Urothelium cell line (cell line): ENCODE data around the gene ING3.

ENCODE experiments used
- DNase-seq: peaks from one replicate; pipeline ENCODE4 v3.0.0; 2011; ENCODE audit warnings: low spot score, mixed read lengths
- FAIRE-seq: peaks from 2 replicates; lab custom pipeline; 2011; peaks lifted over from hg19 to GRCh38; lab: Jason Lieb, UNC

The ING3 gene

DNA sequence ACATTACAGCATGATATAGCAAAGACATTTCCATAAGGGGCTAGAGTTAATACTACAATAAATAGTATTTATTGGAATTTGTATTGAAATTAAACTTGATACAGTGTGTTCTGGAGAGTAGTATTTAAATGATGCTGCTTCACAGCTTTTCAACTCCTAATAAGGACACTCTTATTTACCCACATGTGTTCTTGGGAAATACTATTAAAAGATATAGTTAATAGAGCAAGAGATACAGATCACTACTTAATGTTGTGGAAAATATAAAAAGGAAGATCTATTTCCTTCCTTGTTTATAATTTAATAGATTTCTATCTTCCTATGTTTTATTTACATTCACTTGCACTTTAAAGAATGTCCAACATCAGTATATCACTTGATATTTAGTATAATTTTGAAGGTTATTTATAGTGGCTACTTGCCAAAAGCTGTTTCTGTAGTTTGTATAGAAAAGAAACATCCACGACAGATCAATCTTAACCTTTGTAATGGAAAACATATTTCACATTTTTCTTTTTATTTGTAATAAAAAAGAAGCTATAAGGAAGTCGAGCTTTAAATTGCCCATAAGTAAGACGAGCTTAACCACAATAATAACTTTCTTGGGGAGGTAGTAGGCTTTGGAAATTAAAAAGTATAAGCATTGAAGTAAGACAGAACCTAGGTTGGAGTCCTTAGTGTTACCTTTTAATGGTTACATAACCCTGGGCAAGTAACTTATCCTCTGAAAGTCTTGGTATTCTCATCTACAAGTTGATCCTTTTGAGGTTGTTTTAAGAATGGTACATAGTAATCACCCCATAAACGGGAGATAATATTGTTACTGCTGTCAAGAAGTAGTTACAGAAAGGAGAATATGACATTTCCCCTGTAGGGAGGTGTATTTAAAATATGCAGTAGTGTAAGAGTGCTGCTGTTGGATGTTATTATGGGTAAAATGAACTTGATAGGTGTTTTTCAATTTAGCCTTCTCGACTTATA is 70.7 kb downstream of the ING3 start:
- FAIRE-seq (no peak), DNase-seq (no peak)

DNA sequence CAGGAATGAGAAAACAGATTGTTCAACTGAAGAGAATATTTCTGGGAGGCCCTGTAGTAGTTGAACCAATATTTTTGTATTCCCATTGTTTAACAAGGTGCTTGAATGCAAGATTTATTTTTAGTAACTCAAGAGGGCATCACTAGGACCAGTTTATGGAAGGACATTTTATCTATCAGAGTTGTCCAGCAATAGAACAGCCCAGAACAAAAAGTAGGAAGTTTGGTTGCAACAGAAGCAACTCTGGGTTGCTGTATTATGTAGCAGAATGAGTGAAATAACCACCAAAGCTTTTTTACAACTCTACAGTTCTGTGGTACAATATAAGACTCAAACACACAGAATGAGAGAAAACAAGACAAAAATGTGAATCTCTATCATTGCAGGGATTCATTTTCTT is 72.6 kb downstream of the ING3 start:
- DNase-seq (no peak), FAIRE-seq (no peak)

DNA sequence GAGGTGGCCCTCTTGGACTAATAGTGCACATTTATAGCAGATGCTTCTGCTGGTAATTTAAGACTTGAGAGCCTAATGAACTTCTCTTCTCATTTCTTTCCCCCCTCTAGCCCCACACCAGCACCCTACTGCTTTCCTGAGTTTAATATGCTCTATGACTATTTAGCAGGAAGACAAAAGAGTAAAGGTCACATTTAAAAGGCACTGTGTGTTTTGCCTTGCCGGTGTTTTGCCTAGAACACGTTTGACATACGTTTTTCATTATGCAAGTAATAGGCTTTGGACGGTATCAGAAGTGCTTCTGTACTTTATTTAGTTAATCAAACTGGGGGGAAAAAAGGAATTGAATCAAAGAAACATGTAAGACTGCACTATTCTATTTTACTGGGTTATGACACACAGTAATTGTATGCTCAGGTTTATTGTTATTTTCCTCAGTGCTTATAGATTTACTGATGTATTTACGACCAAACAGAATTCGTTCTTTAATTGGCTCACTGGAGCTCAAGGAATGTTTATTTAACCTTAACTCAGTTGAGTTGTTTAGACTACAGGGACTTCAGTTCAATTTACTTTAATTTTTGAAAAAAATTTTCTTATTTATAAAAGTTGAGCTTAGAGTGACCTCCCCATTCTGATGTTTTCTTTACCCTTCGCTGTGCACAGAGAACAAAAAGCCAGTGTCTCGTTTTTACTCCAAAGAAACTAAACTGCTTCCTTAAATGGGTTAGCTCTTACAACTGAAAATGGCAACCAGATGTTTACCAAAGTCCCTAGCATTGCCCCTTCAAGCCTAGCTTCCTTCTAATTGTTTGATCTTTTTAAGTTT is 73.3 kb downstream of the ING3 start:
- DNase-seq: no peak
- FAIRE-seq: no peak

DNA sequence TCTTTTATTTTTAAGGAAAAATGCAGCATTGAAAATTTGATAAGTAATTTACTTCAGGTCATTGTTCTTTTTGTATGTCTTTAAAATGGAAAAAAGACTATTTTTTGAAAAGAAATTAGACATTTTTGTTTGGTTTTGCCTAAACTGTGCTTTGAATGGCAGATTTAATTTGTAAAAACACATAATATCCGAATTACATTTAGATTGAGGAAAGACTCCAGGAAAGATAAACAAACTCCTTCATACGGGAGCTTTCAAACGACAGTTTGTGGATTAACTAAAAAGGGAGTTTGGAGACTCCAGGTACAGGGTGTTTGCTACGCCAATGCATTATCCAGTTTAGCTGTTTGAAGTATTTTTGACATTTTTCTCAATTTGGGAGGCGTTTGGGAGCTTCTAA is 74.0 kb downstream of the ING3 start:
- FAIRE-seq: no peak
- no peak for DNase-seq

DNA sequence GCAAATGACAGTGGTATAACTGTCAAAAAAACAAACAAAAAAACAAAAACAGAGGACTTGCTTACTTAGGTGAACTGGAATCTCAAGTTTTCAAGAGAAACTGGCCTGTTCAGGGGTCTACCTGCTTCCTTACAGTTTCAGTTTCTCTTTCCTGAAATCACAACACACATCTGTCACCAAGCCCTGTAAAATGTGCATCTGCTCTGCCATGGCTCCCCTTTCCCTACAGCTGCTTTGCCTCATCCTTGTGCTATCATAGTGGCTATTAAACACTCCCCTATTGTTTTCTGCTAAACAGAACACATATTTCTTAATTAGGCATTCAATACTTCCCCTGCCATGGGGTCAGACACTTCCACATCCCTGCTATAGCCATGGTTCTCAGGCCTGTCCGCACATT is 75.6 kb downstream of the ING3 start:
- no peak for FAIRE-seq
- DNase-seq: no peak

DNA sequence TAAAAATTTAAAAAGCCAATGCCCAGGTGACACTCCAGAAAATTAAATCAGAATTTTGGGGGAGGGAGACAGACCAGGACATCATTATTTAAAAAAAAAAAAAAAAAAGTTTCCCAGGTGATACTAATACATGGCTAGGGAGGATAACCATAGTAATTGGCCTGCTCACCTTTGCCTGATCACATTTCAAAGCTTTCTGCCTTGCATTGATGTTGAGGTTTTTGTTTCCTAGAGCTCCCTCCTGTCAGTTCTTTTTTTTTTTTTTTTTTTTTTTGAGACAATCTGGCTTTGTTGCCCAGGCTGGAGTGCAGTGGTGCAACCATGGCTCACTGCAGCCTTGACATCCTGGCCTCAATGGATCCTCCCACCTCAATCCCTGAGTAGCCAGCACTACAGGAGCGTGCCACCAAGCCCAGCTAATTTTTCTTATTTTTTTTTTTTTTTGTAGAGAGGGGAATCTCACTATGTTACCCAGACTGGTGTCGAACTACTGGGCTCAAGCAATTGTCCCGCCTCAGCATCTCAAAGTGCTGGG is 76.1 kb downstream of the ING3 start:
- DNase-seq (no peak), FAIRE-seq (no peak)
